ENCODE results near the gene GPC3.

DNA sequence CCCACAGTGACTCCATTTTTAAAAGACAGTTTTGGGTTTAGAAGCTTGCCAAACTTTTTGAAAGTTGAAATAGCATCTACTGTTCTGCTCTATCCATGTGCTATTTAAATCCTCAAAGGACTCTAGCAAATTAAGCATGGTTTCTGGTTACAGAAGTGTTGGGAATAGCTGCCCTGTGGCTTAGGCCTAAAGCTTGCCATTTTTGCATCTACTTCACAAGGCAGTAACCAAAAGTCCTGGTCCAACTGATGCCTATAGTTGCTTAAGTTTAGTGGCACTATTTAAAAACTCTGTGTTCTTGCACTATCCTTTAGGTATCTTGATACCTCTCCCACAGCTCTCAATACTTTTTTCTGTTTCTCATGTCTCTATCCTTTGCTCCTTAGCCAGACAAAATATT, 319.1 kb downstream of the GPC3 start:
- TF ChIP-seq JUN (IDR thresholded peaks at IDR 0.05) (no peak), EP300 (IDR thresholded peaks at IDR 0.05) (no peak), CTCF (IDR thresholded peaks at IDR 0.05) (no peak), USF2 (IDR thresholded peaks at IDR 0.05) (no peak), CHD2 (IDR thresholded peaks at IDR 0.05; ENCODE audit: low read length, partially characterized antibody) (no peak), POLR2A (IDR thresholded peaks at IDR 0.05; ENCODE audit: low read length) (no peak)
- TF ChIP-seq, protein P1, sequence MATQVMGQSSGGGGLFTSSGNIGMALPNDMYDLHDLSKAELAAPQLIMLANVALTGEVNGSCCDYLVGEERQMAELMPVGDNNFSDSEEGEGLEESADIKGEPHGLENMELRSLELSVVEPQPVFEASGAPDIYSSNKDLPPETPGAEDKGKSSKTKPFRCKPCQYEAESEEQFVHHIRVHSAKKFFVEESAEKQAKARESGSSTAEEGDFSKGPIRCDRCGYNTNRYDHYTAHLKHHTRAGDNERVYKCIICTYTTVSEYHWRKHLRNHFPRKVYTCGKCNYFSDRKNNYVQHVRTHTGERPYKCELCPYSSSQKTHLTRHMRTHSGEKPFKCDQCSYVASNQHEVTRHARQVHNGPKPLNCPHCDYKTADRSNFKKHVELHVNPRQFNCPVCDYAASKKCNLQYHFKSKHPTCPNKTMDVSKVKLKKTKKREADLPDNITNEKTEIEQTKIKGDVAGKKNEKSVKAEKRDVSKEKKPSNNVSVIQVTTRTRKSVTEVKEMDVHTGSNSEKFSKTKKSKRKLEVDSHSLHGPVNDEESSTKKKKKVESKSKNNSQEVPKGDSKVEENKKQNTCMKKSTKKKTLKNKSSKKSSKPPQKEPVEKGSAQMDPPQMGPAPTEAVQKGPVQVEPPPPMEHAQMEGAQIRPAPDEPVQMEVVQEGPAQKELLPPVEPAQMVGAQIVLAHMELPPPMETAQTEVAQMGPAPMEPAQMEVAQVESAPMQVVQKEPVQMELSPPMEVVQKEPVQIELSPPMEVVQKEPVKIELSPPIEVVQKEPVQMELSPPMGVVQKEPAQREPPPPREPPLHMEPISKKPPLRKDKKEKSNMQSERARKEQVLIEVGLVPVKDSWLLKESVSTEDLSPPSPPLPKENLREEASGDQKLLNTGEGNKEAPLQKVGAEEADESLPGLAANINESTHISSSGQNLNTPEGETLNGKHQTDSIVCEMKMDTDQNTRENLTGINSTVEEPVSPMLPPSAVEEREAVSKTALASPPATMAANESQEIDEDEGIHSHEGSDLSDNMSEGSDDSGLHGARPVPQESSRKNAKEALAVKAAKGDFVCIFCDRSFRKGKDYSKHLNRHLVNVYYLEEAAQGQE (IDR thresholded peaks at IDR 0.05) = no peak
- TF ChIP-seq, protein P2, sequence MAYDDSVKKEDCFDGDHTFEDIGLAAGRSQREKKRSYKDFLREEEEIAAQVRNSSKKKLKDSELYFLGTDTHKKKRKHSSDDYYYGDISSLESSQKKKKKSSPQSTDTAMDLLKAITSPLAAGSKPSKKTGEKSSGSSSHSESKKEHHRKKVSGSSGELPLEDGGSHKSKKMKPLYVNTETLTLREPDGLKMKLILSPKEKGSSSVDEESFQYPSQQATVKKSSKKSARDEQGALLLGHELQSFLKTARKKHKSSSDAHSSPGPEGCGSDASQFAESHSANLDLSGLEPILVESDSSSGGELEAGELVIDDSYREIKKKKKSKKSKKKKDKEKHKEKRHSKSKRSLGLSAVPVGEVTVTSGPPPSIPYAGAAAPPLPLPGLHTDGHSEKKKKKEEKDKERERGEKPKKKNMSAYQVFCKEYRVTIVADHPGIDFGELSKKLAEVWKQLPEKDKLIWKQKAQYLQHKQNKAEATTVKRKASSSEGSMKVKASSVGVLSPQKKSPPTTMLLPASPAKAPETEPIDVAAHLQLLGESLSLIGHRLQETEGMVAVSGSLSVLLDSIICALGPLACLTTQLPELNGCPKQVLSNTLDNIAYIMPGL (CRISPR knock-in tag; IDR thresholded peaks at IDR 0.05; ENCODE audit: borderline replicate concordance) = no peak
- TF ChIP-seq, protein P3, sequence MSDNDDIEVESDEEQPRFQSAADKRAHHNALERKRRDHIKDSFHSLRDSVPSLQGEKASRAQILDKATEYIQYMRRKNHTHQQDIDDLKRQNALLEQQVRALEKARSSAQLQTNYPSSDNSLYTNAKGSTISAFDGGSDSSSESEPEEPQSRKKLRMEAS (IDR thresholded peaks at IDR 0.05) = no peak
